ENCODE measurements around the gene CORO2A. TPM values are rescaled to one million over a fixed set of nuclear protein-coding genes. Genes with fewer than 3 reads are reported as not detected.

CORO2A gene
- total RNA-seq, 1 experiment from 2014 or later = 12.5 TPM

- no peak for DNase-seq (ENCODE audit: low spot score)
Observed at GRCh38 chr9:98171176-98171925, 21.1 kb downstream of the CORO2A start.

GRCh38 chr9:98168941-98169488, 23.4 kb downstream of the CORO2A start:
- peak; percentile 69 for DNase-seq (ENCODE audit: low spot score)

GRCh38 chr9:98168153-98168780, 24.2 kb downstream of the CORO2A start:
- no peak for DNase-seq (ENCODE audit: low spot score)

- DNase-seq (ENCODE audit: low spot score) = no peak
Observed at GRCh38 chr9:98164912-98165311, 27.5 kb downstream of the CORO2A start.

- DNase-seq (ENCODE audit: low spot score) = no peak
Observed at GRCh38 chr9:98162613-98163012, 29.8 kb downstream of the CORO2A start.

GRCh38 chr9:98161851-98162250, 30.6 kb downstream of the CORO2A start:
- no peak for DNase-seq (ENCODE audit: low spot score)

- DNase-seq (ENCODE audit: low spot score) = no peak
Observed at GRCh38 chr9:98159790-98160189, 32.6 kb downstream of the CORO2A start.

GRCh38 chr9:98159301-98159700, 33.1 kb downstream of the CORO2A start:
- DNase-seq (ENCODE audit: low spot score) = no peak

GRCh38 chr9:98158071-98158831, 34.2 kb downstream of the CORO2A start:
- DNase-seq (ENCODE audit: low spot score) = no peak

- no peak for DNase-seq (ENCODE audit: low spot score)
Observed at GRCh38 chr9:98157372-98157771, 35.1 kb downstream of the CORO2A start.

GRCh38 chr9:98154678-98155077, 37.8 kb downstream of the CORO2A start:
- DNase-seq (ENCODE audit: low spot score) = no peak

GRCh38 chr9:98152526-98152925, 39.9 kb downstream of the CORO2A start:
- no peak for DNase-seq (ENCODE audit: low spot score)

GRCh38 chr9:98150721-98151120, 41.7 kb downstream of the CORO2A start:
- DNase-seq (ENCODE audit: low spot score) = no peak

GRCh38 chr9:98150164-98150563, 42.3 kb downstream of the CORO2A start:
- no peak for DNase-seq (ENCODE audit: low spot score)

GRCh38 chr9:98149422-98149821, 43.0 kb downstream of the CORO2A start:
- no peak for DNase-seq (ENCODE audit: low spot score)

GRCh38 chr9:98148486-98148885, 44.0 kb downstream of the CORO2A start:
- DNase-seq (ENCODE audit: low spot score) = no peak

GRCh38 chr9:98147582-98147981, 44.9 kb downstream of the CORO2A start:
- no peak for DNase-seq (ENCODE audit: low spot score)

- peak; percentile 32 for DNase-seq (ENCODE audit: low spot score)
Observed at GRCh38 chr9:98146101-98146991, 46.1 kb downstream of the CORO2A start.

- DNase-seq (ENCODE audit: low spot score) = no peak
Observed at GRCh38 chr9:98144631-98145030, 47.8 kb downstream of the CORO2A start.

GRCh38 chr9:98144076-98144475, 48.4 kb downstream of the CORO2A start:
- DNase-seq (ENCODE audit: low spot score) = no peak

- no peak for DNase-seq (ENCODE audit: low spot score)
Observed at GRCh38 chr9:98142925-98143481, 49.4 kb downstream of the CORO2A start.

All from A172 (cell line).